ENCODE data around the gene TMEM269.

DNA sequence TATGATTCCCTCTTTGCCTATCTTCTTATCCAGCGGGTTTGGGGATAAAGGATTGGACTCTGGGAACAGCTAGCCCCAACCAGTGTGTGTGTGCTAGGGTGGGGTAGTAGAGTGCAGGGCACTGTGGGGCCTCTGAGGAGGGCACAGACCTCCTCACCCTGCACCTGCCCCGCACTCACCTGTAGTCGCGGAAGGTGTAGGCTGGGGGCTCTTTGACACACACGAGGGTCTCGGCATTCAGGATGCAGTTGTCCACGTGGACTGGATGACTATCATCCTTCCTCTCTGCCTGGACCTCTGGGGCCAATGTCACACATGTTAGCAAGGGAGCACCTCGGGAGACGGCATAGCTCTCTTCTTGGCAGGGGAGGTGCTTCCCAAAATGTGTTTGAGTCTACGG, 36.8 kb upstream of the TMEM269 start:
- TF ChIP-seq, protein P1, sequence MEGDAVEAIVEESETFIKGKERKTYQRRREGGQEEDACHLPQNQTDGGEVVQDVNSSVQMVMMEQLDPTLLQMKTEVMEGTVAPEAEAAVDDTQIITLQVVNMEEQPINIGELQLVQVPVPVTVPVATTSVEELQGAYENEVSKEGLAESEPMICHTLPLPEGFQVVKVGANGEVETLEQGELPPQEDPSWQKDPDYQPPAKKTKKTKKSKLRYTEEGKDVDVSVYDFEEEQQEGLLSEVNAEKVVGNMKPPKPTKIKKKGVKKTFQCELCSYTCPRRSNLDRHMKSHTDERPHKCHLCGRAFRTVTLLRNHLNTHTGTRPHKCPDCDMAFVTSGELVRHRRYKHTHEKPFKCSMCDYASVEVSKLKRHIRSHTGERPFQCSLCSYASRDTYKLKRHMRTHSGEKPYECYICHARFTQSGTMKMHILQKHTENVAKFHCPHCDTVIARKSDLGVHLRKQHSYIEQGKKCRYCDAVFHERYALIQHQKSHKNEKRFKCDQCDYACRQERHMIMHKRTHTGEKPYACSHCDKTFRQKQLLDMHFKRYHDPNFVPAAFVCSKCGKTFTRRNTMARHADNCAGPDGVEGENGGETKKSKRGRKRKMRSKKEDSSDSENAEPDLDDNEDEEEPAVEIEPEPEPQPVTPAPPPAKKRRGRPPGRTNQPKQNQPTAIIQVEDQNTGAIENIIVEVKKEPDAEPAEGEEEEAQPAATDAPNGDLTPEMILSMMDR (conservative IDR thresholded peaks at IDR 0.05; ENCODE audit: low read depth, low read length): no peak
- TF ChIP-seq EZH2 (IDR thresholded peaks at IDR 0.05; ENCODE audit: low read length, unreplicated experiment) (no peak), EZH2phosphoT487 (IDR thresholded peaks at IDR 0.05; ENCODE audit: borderline replicate concordance, low read length) (no peak)
